IPS-18c (cell line): ENCODE data around the gene MON1B.
"Not testable (repeated sequence)": the region's sequence is repeated elsewhere in the genome, so short reads cannot be mapped to it uniquely, and the experiment has no call there.

Experiments used
- H3K4me3 ChIP-seq: 2 replicates; pipeline ENCODE4 v1.7.0; 2013; ENCODE audit warnings: low read depth, mild to moderate bottlenecking, low read length, moderate library complexity; ENCODE audit not compliant: insufficient read depth
- H3K9me3 ChIP-seq: one replicate; pipeline ENCODE4 v1.6.1; 2013; ENCODE audit warnings: mild to moderate bottlenecking, low read length, moderate library complexity; ENCODE audit not compliant: control insufficient read depth, insufficient read depth

Gene MON1B

GRCh38 chr16:77190478-77191258, at the start of gene MON1B:
Gene MON1B (plus strand): TSS chr16:77191190. CDS start chr16:77191486, 296 bp downstream.
- Histone ChIP-seq H3K4me3 (peak within 1 kb of the TSS; percentile 94), H3K9me3 (no peaks in the 10 kb centered on the region)

DNA sequence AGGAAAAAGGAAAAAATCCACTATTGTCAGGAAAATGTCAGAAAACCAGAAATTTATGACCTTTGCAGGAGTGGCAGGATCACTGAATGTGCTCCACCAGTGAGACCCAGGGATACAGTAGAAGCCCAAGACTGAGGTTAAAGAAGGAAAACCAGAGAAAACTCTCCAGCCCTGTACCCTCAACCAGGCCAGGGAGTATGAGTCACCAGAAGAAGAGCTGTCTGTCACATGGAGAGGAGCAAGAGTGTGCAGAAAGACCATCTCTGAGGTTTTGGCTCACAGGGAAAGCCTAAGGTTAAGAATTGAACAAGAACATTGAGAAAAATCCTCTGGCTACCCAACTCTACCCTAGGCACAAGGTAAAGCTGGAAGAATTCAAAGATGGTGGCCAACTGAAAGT, 47.6 kb upstream of the MON1B start:
- Histone ChIP-seq H3K4me3 (no peak overlapping the region), H3K9me3 (peaks cover 2% of the 10 kb centered on the region)

- Histone ChIP-seq H3K9me3 (peaks cover 2% of the 10 kb centered on the region), H3K4me3 (no peak overlapping the region)
Observed at GRCh38 chr16:77148121-77148520, 42.9 kb upstream of the MON1B start.

DNA sequence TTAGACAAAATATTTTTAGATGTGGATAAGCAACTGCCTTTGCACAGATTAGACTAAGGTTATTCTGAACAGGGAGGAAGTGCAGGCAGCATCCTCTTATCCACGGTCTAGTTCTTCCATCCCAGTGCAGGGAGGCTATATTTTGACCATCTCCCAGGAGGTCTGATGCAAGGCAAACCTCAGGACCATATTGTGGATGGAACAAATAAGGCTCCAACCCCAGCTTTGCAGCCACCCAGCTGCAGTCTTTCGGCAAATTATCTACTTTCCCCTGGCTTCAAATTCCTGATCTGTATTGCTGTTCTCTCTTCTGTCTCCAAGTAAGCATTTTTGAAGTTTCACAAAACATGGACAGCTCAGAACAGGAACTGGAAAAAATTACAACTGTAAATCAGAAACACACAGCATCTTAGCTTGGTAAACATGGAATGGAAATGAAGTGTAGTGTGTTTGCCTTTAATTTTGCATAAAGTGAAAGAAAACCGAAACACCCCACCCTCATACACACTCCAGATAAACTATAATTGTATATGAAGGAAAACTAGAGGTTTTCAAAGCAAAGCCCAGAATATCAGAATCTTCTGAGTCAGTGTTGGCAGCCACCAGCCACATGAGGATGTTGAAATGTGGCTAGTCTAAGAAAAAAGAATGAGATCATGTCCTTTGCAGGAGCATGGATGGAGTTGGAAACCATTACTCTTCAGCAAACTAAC, 33.5 kb upstream of the MON1B start:
- Histone ChIP-seq H3K9me3 (no peaks in the 10 kb centered on the region), H3K4me3 (no peak overlapping the region)

DNA sequence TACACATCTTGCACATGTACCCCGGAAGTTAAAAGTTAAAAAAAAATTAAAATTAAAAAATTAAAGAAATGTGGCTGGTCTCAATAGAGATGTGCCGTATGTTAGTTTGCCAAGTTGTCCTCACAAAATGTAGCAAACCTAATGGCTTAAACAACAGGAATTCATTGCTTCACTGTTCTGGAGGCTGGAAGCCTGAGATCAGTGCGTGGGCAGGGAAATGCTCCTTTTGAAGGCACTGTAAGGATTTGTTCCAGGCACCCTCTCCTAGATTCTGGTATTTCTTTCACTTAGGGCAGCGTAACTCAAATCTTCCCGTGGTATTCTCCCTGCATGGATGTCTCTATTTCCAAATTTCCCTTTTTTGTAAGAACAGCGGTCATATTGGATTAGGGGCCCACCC, 32.7 kb upstream of the MON1B start:
- H3K9me3 ChIP-seq = no peaks in the 10 kb centered on the region
- no peak overlapping the region for H3K4me3 ChIP-seq

GRCh38 chr16:77165006-77165405, 26.0 kb upstream of the MON1B start:
- H3K9me3 ChIP-seq = peaks cover 3% of the 10 kb centered on the region
- no peak overlapping the region for H3K4me3 ChIP-seq

- H3K4me3 ChIP-seq, H3K9me3 ChIP-seq: not testable (repeated sequence)
Observed at GRCh38 chr16:77165536-77166236, 25.3 kb upstream of the MON1B start.

GRCh38 chr16:77166726-77167125, 24.3 kb upstream of the MON1B start:
- Histone ChIP-seq H3K9me3 (peaks cover 3% of the 10 kb centered on the region), H3K4me3 (no peak overlapping the region)

DNA sequence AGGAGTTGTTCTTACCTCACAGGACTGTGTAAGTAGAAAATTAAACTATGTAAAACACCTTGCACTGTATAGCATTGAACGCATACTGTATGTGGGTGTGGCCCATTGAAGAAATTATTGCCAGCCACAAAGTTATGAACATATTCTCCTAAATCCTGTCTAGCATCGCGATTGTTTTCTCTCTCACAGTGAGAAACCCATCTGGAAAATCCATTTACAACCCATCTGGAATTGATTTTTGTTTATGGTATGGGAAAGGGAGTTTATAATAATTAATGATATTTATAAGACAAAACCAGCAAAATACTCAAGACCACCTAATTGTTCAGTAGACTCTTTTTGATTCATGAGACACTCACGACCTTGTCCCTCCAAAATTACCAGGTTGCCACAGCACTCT, 22.1 kb upstream of the MON1B start:
- peaks cover 3% of the 10 kb centered on the region for H3K9me3 ChIP-seq
- no peak overlapping the region for H3K4me3 ChIP-seq

- H3K4me3 ChIP-seq = no peak overlapping the region
- peaks cover 3% of the 10 kb centered on the region for H3K9me3 ChIP-seq
Observed at GRCh38 chr16:77169650-77170236, 21.2 kb upstream of the MON1B start.

DNA sequence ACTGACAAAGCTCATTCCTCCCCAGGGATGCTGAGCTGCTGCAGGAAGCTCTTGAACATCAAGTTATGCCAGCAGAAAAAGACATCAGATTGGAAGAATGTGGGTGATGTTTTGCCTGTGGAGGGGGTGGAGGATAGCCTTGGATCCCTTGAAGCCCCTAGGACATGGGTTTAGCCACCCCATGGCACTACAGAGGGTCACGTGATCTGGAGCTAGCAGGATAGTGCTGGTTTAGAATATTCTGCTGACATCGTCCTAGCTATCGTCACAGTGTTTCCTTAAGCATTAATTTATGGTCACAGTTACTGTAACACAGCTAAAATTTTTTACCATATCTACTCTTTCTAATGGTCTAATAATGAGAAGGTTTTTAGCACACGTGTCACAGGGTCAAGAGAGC, 20.2 kb upstream of the MON1B start:
- Histone ChIP-seq H3K9me3 (peaks cover 3% of the 10 kb centered on the region), H3K4me3 (no peak overlapping the region)

GRCh38 chr16:77171745-77172635, 19.0 kb upstream of the MON1B start:
- no peak overlapping the region for H3K4me3 ChIP-seq
- H3K9me3 ChIP-seq = no peaks in the 10 kb centered on the region

DNA sequence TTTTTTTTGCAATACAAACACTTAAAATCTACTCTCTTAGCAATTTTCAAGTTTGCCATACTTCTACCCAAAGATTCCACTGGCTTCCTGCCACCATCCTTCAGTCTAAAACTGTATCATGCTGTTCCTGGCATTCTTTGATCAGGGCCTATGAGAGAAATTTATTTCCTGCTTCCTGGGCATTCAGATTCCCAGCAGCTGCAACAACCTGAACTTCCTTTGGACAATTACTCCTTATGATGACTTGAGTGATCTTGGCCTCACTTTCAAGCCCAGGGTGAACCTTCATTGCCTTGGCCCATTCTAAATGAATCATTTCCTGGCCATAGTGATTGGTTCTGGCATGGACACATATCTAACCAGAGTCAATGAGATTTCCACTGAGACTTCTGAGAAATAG, 18.0 kb upstream of the MON1B start:
- H3K4me3 ChIP-seq = no peak overlapping the region
- H3K9me3 ChIP-seq = no peaks in the 10 kb centered on the region

- H3K9me3 ChIP-seq = no peaks in the 10 kb centered on the region
- H3K4me3 ChIP-seq = no peak overlapping the region
Observed at GRCh38 chr16:77183137-77183536, 7.9 kb upstream of the MON1B start.

DNA sequence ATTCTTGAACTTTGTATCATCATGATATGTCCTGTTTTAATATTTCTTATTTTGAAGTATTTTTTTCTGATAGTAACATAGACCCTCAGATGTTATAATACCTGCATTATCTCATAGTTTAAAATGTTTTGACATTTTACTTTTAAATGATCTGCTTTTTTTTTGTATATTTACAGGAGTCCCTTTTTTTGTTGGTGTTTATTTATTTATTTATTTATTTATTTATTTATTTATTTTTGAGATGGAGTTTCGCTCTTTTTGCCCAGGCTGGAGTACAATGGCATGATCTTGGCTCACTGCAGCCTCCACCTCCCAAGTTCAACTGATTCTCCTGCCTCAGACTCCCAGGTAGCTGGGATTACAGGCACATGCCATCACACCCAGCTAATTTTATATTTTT, 4.7 kb upstream of the MON1B start:
- not testable (repeated sequence) for H3K9me3 ChIP-seq, H3K4me3 ChIP-seq

GRCh38 chr16:77190190-77190477, 856 bp upstream of the MON1B start:
- Histone ChIP-seq H3K9me3 (no peaks in the 10 kb centered on the region), H3K4me3 (peak overlapping the region; percentile 94)
